GM23338 (cell line): Measurements from ENCODE around the gene SELENOH.
"Not testable (repeated sequence)": the region's sequence is repeated elsewhere in the genome, so short reads cannot be mapped to it uniquely, and the experiment has no call there.

Source experiments
- CREB1 ChIP-seq: fragments of 250-450 bp; sonication (Bioruptor Pico); IDR thresholded peaks from 2 replicates; pipeline ENCODE4 v1.5.0; 2020; ENCODE audit warnings: low read depth, mild to moderate bottlenecking, moderate library complexity
- CTCF ChIP-seq, 2 experiments: fragments of 200-600 bp in 1 of 2; sonication (generic) in 1 of 2; conservative IDR thresholded peaks; 2 replicates each; pipeline versions ENCODE4 v1.5.1 to v1.6.1; 2016 to 2017; ENCODE audit warnings: antibody characterized with exemption in 2 of 2, low read depth in 2 of 2, mild to moderate bottlenecking in 2 of 2, moderate library complexity in 1 of 2
- EZH2 ChIP-seq: fragments of 200-600 bp; sonication (generic); IDR thresholded peaks from one replicate; pipeline ENCODE4 v1.8.0; 2017; ENCODE audit warnings: antibody characterized with exemption, mild to moderate bottlenecking, low read depth; ENCODE audit not compliant: unreplicated experiment
- EZH2phosphoT487 ChIP-seq: fragments of 200-600 bp; sonication (generic); IDR thresholded peaks from one replicate; pipeline ENCODE4 v1.8.1; 2018; ENCODE audit warnings: antibody characterized with exemption; ENCODE audit not compliant: unreplicated experiment
- JUNB ChIP-seq: IDR thresholded peaks from one replicate; pipeline ENCODE4 v1.6.1; 2016; ENCODE audit warnings: antibody characterized with exemption; ENCODE audit not compliant: unreplicated experiment
- NANOG ChIP-seq: IDR thresholded peaks from 2 replicates; pipeline ENCODE4 v1.6.1; 2016; ENCODE audit warnings: antibody characterized with exemption, borderline replicate concordance
- POLR2AphosphoS5 ChIP-seq: IDR thresholded peaks from 2 replicates; pipeline ENCODE4 v1.6.1; 2016; ENCODE audit warnings: antibody characterized with exemption, low read depth
- REST ChIP-seq: IDR thresholded peaks from one replicate; pipeline ENCODE4 v1.6.1; 2018; ENCODE audit warnings: antibody characterized with exemption; ENCODE audit not compliant: unreplicated experiment
- STAT1 ChIP-seq: IDR thresholded peaks from one replicate; pipeline ENCODE4 v1.6.1; 2016; ENCODE audit warnings: antibody characterized with exemption; ENCODE audit not compliant: unreplicated experiment
- ZNF331 ChIP-seq: fragments of 250-450 bp; sonication (Bioruptor Pico); IDR thresholded peaks from 2 replicates; pipeline ENCODE4 v1.5.0; 2020; ENCODE audit warnings: low read depth, mild to moderate bottlenecking, moderate library complexity
- ZNF462 ChIP-seq: fragments of 250-450 bp; sonication (Bioruptor Pico); IDR thresholded peaks from 2 replicates; pipeline ENCODE4 v1.5.0; 2020; ENCODE audit warnings: mild to moderate bottlenecking, moderate library complexity

GRCh38 chr11:57705432-57705831, 35.9 kb upstream of the SELENOH start:
- TF ChIP-seq CTCF (conservative IDR thresholded peaks at IDR 0.05; ENCODE audit: low read depth in 2 of 2); EZH2; REST; POLR2AphosphoS5; JUNB; CREB1; EZH2phosphoT487; ZNF462 (CRISPR knock-in tag); ZNF331; STAT1; NANOG: not testable (repeated sequence)
